ENCODE data around the gene IL16.

IL16 gene

GRCh38 chr15:81297147-81297572 lies 100.5 kb downstream of the IL16 start:
- DNase-seq = no peak

GRCh38 chr15:81297603-81298575 lies 101.2 kb downstream of the IL16 start:
- DNase-seq = no peak

- no peak for DNase-seq
Observed at GRCh38 chr15:81298611-81299010, 101.9 kb downstream of the IL16 start.

- DNase-seq = no peak
Observed at GRCh38 chr15:81299156-81299555, 102.5 kb downstream of the IL16 start.

- no peak for DNase-seq
Observed at GRCh38 chr15:81299630-81300273, 103.1 kb downstream of the IL16 start.

- no peak for DNase-seq
Observed at GRCh38 chr15:81301385-81301784, 104.7 kb downstream of the IL16 start.

- no peak for DNase-seq
Observed at GRCh38 chr15:81301815-81302399, 105.2 kb downstream of the IL16 start.

- DNase-seq = no peak
Observed at GRCh38 chr15:81302701-81303109, 106.0 kb downstream of the IL16 start.

- no peak for DNase-seq
Observed at GRCh38 chr15:81303244-81304225, 106.9 kb downstream of the IL16 start.

- DNase-seq = no peak
Observed at GRCh38 chr15:81304226-81304625, 107.5 kb downstream of the IL16 start.

- no peak for DNase-seq
Observed at GRCh38 chr15:81308260-81308659, 111.6 kb downstream of the IL16 start.

- no peak for DNase-seq
Observed at GRCh38 chr15:81309647-81310450, 113.2 kb downstream of the IL16 start.

GRCh38 chr15:81310480-81310879 lies 113.8 kb downstream of the IL16 start:
- DNase-seq = no peak

- no peak for DNase-seq
Observed at GRCh38 chr15:81311752-81312464, 115.2 kb downstream of the IL16 start.

GRCh38 chr15:81312790-81313543 lies 116.3 kb downstream of the IL16 start:
- DNase-seq = no peak

GRCh38 chr15:81313686-81314085 lies 117.0 kb downstream of the IL16 start:
- no peak for DNase-seq

- no peak for DNase-seq
Observed at GRCh38 chr15:81314378-81314777, 117.7 kb downstream of the IL16 start.

- no peak for DNase-seq
Observed at GRCh38 chr15:81315452-81316175, 118.9 kb downstream of the IL16 start.

GRCh38 chr15:81316267-81316666 lies 119.6 kb downstream of the IL16 start:
- DNase-seq = no peak
